T-helper 9 cell (primary cell): ENCODE results near the gene RND1.
"Not testable (repeated sequence)": the region's sequence is repeated elsewhere in the genome, so short reads cannot be mapped to it uniquely, and the experiment has no call there.

Source experiments
- DNase-seq: peaks from one replicate; pipeline ENCODE4 v3.0.0-alpha.2; 2020
- total RNA-seq, 2 donors: gene quantifications; one replicate each; lab custom pipeline; 2026; lab: John Stamatoyannopoulos, UW

RND1 gene
- 2.4 to 27.3 reads per million in 2 donors for total RNA-seq

DNA sequence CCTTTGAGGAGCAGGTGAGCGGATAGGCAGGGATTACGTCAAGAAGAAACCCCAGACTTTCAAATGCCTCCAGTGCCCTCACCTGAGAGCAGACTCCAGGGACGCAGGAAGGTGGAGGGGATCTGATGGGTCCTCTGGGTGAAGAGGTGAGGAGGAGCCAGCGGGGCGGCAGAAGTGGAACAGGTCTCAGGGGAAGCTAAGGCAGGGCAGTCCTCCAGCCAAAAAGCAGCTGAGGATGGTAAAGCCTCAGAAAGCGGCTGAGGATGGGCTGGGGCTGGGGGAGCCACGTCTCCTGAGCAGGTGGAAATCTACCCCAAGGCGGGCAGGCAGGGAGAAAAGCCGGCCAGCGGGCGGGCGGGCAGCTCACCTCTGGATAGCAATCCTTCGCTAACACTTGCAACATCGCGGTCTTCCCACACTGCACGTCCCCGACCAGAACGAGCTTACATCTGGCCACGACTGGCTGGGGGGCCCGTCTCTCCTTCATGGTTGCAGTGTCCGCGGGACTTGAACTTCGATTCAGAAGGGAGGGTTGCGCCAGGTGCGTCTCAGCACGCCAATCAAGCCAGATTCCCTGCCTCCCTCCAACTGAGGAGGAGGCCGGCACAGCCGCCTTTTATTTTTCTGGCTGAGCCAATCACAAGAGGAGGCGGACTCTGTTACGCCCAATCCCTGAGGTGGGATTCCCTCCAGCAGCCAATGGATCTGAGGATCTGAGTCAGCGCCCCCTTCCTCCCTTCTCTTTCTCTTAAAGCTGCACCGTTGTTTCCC, at the start of gene RND1:
TSS of gene RND1 (minus strand) at position 590 of the 771 bp plus-strand sequence. CDS start at position 487, 103 bp downstream.
- peak; percentile 79 for DNase-seq

DNA sequence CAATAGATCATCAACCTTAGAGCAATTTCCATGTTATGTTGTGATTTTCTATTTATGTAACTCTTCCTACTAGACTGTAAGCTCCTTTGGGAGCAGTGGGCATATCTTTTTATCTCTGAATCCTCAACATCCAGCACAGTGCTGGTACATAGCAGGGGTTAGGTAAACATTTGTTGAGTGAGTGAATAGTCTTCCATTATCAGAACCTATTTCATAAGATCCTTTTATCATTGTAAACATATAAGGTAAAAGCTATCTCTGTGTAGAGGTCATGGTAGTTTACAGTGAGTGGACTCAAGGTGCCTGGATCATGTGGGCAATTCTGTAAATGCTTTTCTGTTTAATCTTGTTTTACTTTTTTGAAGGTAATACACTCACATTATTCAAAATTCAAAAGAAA, 44.5 kb upstream of the RND1 start:
- no peak for DNase-seq

DNA sequence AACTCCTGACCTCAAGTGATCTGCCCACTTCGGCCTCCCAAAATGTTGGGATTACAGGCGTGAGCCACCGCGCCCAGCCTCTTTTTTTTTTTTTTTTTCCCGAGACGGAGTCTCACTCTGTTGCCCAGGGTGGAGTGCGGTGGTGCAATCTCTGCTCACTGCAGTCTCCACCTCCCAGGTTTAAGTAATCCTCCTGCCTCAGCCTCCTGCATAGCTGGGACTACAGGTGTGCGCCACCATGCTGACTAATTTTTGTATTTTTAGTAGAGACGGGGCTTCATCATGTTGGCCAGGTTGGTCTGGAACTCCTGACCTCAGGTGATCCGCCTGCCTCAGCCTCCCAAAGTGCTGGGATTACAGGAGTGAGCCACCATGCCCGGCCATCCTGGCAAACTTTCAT, 44.0 kb upstream of the RND1 start:
- DNase-seq = not testable (repeated sequence)

DNA sequence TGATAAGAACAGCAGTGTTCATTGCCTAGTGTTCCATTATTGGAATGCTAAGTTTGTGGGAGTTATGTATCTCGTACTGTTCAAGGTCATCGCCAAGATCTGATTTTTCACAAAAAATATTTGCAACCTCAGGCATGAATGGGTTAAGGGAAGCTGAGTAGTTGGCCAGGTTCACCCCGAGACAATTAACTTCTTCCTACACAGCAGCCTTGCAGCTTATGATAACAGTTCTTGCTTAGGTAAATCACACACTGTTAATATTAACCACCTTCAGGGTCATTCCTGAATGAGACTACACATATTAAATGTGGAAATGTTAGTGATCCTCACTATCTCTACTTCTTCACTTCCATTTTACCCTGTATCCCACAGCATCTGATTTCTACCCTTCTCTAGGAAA, 41.6 kb upstream of the RND1 start:
- DNase-seq = no peak

DNA sequence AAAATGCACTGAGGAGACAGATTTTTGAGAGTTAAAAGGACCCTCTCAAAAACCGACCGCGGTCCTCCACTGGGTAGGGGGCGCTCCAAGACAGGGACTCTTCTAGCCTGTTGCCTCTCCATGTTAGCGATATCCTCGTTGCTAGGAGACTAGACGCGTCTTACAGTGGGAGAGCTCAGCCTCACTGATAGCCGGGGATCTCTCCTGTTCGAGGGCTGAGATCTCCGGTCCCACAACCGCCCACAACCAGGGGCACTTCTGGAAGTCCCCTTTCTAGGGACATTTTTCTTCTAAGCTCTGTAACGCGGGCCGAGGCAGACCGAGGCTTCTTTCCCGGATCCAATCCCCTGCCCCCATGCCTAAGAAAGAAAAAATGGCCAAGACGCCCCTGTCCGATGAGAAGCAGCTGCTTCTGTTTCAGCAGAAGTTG, 38.3 kb upstream of the RND1 start:
- peak; percentile 83 for DNase-seq

DNA sequence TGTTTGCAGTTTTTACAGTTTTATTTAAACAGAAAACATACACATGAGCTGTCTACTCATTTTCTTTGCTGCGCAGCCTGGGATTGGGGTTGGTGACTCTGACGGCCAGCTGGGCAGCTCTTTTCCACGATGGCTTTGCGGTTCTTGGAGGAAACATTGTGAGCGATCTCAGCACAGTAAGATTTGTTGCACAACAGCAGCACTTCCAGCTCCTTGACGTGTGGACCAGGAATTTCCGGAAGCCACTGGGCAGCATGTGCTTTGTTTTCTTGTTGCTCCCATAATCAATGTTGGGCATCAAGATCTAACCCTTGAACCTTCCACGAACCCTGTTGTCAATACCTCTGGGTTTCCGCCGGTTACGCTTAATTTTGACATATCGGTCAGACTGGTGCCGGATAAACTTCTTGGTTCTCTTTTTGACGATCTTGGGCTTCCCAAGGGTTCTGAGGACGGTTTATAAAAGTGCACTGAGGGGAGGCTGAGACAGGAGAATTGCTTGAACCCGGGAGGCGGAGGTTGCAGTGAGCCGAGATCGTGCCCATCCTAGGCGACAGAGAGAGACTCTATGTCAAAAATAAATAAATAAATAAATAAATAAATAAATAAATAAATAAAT, 37.8 kb upstream of the RND1 start:
- DNase-seq = no peak

DNA sequence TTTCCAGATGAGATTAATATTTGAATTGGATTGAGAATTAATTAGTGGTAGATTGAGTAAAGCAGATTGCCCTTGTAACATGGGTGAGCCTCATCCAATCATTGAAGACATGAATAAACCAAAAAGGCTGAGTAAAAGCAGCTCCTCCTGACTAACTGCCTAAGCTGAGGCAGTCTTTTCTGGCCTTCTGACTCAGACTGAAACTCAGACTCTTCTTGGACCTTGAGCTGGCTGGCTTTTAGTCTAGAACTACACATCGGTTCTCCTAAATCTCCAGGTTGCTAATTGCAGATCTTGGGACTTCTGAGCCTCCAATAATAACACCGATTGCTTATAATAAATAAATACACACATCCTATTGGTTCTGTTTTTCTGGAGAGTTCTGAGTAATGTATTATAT, 35.6 kb upstream of the RND1 start:
- DNase-seq = no peak

DNA sequence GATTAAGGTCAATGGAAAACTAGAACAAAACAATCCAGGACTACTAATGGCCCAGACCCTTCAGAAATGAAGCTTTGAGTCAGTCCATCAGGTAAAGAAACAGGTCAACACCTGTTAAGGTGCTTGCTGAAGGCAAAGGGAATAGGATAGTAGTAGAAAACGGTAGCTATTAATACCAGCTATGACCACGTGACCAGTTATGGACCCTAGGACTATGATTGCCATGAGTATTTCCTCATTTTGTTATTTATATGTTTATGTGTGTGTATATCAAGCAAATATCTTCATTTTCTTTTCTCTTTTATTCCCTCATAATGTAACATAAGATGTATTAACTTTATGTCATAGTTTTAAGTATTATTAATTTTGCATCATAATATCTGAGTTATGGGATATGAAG, 34.0 kb upstream of the RND1 start:
- no peak for DNase-seq

DNA sequence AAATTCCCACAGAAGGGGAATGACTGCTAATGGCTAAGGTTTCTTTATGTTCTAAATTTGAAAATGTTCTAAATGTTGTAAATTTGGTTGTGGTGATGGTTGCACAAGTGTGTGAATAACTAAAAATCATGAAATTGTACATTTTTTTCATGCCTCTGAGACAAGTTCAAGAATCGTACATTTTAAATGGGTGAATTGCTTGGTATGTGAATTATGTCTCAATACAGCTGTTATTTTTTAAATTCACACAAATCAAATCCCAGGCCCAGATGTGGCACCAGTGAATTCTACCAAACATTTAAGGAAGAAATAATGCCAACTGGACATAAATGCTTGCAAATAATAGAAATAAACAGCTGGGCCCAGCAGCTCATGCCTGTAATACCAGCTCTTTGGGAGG, 28.6 kb upstream of the RND1 start:
- DNase-seq = no peak

DNA sequence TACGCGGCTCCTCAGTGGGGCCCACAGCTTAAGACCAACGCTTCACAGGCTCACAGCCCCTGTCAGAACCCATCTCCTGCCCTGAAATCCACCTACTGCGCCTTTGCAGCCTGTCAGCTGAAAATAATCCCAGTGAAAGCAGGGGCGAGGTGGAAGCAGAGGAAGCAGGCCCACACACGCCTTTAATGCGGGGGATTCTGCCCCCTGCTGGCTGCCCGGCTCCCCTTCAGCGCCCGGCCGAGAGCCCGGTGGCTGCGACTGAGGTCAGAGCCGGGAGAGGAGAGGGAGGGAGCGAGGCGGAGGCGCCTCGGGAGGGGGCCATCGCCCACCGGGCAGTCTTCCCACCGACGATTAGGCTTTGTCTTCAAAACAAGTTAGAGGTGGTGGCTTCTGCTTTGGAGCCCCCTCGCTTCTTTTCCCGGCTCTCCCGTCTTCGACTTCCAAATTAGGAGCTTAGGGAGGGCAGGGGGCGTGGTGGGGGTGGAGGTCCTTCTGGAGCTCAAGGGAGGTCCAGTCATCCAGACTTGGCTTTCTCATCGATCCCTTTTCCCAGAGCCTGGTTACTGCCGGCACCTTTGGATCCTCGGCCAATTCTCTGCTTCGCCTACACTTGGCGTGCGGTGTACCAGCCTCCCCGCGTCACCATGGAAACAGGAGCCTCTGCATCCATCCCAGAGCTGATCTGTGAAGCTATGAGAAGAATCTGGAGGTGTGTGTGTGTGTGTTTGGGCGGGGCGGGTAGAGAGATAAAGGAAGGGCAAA, 25.2 kb upstream of the RND1 start:
- DNase-seq = peak; percentile 70

DNA sequence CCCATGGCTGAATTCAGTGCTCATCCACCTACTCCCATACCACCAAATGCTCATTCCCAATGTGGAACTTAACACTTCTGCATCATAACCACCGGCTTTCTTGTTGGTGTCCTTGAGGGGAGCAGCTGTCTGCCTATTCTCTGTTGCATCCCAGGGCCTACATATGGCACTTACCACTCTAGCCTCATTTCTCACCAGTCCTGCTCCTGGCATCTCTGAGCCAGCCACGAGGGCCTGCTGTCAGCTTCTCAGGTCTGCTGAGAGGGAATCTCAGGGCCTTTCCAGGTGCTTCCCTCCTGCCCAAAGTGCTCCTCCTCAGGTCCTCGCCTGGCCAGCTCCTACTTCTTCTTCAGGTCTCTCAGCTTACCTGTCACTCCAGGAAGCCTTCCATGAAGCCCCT, 24.0 kb upstream of the RND1 start:
- DNase-seq = no peak

DNA sequence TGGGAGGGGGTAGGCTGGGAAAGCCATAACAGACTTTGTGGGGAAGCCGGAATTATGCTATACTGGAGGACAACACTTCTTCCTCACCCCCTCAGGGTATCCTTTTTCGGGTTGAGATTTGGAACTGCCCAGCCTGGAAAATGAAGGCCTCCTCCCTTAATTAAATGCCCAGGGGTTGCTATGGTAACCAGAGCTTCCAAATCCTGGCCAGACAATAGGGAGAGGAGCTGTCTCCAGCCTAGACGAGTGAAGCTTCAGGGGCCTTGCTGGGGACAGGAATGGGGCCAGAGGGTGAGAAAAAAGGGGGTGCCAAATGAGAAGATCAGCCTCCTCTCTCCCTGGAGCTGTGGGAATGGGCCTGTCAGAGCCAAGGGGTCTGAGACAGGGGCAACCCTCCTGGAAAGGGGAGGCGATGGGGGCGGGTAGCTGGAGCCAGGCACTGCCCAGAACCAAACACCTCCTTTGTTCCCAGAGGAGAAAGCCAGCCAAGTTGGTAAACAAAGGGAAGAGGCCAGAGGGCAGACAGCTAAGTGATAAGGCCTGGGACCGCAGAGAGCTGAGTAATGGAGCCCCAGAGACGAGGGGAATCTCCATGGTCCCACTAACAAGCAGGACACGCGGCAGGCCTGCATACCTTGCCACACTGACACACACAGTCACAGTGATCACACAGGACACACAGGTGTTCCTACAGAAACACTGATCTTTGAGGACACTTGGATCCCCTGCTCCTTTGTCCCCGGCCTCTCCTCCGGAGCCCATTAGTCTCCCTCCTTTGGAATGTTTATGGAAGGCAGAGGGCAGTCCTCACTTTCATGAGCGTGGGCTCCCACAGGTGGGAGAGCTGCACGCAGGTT, 17.9 kb upstream of the RND1 start:
- DNase-seq = no peak

DNA sequence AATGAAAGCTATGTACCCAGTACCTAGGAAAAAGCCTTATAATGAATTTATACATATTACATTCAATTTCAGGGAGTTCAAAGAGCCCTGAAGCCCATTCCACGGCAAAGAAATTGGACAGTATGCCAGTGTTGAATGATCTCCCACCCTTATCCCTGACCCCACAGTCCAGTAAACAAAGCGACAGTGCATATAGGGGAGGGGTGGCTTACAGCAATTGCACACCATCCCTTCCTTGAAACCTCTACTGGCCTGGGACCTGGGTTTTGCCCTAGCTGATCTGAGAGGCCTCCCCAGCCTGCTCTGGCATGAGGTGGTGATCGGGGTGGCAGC, 17.3 kb upstream of the RND1 start:
- DNase-seq = no peak

DNA sequence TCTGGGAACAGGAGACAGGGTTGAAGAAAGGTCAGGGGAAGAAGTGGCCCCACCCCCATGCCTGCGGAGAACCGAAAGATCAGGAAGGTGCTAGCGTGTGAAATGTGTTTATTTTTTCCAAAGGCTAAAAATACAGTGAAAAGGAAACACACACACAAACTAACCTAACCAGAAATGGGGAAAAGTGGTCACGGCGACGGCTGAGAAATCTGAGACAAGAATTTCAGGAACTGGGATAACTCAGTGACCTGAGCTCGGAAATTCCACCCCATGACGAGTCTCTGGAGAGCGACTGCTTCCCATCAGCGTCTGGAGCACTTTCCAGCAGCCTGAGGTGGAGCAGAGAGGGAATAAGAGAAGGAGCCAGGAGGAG, 16.6 kb upstream of the RND1 start:
- no peak for DNase-seq

DNA sequence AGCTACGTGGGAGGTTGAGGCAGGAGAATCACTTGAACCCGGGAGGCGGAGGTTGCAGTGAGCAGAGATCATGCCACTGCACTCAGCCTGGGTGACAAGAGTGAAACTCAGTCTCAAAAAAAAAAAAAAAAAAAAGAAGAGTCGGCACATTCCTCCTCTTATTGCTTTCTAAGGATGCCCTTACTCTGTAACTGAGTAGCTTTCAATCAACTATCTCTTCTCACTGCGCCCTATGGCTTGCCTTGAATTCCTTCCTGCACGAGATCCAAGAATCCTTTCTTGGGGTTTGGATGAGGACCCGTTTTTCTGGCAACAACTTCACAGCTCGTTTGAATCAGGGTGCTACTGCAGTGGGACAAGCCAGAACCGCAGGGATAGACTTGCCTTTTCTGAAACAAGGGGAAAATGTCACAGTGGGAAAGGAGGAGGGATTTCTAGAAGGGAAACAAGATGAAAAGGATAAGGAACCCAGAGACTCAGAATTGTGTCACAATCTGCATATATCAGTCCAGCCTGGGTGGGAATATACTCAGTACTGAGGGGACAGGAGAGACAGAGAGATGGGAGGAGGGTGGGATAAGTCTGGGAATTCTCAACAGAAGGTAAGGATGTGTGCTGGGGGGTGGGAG, 16.1 kb upstream of the RND1 start:
- DNase-seq = no peak

DNA sequence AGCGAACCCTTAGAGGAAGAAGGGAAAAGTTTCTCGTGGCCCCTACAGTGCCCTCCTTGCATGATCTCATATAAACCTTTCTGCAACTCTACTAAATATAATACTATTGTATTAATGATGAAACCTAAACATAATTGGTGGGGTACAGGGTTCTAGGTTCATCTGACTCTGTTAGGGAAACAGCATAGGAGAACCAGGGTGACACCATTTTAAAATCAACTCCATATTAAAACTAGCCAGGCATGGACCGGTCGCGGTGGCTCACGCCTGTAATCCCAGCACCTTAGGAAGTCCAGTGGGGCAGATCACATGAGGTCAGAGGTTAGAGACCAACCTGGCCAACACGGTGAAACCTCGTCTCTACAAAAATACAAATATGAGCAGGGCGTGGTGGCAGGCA, 15.0 kb upstream of the RND1 start:
- DNase-seq = no peak

DNA sequence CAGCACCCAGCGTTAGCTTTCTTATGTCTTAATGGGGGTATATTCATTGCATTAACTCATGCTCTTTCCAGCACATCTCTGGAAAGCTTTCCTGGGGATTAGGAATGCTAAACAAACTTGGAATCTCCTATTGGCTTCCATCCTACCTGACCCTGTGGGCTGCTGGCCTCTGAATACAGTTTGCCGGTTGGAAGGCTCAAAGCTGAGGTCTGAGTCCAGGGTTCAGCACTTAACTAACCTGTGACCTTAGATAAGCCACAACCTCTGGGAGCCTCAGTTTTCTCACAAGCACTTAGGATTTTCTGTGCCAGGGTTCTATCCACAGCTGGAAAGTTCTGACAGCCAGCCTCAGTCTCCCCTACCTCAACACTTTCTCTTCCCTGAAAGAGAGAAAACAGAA, 12.9 kb upstream of the RND1 start:
- no peak for DNase-seq

DNA sequence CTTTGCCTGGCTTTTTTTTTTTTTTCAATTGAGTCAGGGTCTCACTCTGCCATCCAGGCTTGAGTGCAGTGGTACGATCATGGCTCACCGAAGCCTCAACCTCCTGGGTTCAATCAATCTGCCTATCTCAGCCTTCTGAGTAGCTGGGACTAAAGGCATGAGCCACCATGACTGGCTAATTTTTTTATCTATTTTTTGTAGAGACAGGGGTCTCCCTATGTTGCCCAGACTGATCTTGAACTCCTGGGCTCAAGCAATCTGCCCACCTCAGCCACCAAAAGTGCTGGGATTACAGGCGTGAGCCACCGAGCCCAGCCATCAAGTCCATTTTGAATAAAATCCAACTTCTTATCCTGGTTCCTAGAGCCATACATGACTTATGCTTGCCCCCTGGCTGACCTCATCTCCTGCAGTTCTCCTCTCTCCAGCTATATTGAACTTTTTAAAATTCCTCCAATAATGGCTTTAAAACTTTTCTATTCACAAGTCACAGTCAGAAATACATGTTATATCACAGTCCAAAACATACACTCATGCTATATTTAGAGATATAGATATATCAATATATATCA, 10.4 kb upstream of the RND1 start:
- no peak for DNase-seq

DNA sequence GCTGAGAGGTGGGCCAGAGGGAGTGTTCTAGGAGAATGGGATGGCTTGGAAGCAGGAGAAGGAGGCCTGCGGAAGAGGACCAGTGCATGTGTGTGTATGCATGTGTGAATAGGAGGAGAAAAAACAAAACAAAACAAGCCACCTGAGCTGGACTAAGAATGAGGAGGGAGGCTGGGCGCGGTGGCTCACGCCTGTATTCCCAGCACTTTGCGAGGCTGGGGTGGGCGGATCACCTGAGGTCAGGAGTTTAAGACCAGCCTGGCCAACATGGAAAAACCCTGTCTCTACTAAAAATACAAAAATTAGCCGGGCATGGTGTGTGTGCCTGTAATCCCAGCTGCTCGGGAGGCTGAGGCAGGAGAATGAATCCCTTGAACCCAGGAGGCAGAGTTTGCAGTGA, 7.9 kb upstream of the RND1 start:
- not testable (repeated sequence) for DNase-seq

DNA sequence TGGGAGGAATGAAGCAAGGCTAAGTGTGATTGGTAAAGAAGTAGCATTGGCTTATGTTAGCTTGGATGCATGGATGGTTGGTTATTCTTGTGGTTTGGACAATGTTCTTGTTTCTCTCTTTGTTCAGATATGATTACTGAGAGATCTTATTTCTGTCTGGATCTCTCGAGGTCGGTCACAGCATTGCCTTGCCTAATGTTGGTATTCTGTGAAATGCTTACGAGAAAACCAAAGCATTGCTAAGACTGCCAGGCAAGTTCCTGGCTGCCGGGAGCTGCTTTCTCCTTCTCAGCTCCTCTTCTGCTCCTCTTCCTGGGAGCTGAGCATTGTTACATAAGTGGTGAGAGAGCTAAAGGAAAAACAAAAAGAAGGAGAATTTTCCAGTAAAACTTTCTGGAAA, 7.4 kb upstream of the RND1 start:
- DNase-seq = no peak

DNA sequence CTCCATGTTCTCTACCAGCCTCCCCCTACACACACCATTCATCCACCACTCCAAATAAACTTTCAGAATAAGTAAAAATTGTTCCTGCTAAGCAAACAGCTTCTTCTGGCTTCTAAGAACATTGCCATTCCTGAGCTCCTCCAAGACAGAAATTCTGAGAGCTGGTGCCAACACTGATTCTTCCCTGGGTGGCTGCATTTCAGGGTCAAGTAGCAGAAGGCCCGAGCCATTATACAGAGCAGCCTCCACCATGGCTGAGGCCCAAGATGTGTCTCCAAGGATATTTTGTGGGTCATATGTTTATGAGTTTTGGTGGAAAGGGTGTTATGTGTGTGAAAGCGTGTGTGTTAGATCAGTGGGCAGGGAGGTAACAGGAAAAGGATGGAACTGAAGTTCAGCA, 3.5 kb upstream of the RND1 start:
- no peak for DNase-seq

DNA sequence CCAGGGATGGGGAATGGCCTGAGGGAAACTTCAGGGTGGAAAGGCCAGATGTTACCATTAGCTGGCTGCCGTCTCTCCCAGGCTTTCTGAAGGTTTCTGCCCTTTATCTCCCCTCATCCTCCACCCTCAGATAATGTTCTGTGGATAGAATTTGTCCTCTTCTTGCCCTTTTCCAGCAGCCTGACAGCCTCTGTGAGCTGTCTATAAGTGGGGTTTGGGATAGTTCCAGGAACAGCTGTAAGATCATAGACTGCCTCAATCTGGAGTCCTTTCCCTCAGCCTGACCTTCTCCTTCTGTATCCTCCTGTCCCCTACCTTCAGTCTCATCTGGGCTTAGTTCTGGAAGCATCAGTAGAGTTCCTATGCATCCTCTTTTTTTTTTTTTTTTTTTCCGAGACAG, 2.8 kb upstream of the RND1 start:
- DNase-seq = no peak
